Stimulated activated CD4-positive, alpha-beta T cell treated with anti-CD3 and anti-CD28 coated beads, Interleukin-2, amount 100 ng/mL, for 48 hours (primary cell): Measurements from ENCODE around the gene C19orf12.
"Not testable (repeated sequence)": the region's sequence is repeated elsewhere in the genome, so short reads cannot be mapped to it uniquely, and the experiment has no call there.

Experiments used
- DNase-seq, 2 donors: peaks; one replicate each; pipeline ENCODE4 v3.0.0-alpha.2; 2020

C19orf12 gene

DNA sequence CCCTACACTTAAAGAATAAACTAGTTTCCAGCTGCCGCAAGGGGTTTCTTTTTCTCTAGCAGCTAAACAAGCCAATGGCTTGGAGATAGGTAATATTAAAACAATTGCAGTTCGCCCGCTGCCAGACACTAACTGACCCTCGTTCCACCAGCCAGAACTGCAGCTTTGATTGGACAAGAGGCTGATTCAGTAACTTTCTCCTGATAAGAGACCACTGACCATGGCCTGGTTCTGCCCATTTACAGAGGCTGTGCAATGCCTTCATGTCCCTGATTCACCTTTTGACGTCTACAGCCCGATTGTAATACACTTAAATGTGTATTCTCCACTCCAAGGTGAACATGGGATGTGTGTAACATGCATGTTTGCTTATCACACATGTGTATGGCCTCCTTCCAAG, 12.8 kb upstream of the C19orf12 start:
- no peak for DNase-seq

DNA sequence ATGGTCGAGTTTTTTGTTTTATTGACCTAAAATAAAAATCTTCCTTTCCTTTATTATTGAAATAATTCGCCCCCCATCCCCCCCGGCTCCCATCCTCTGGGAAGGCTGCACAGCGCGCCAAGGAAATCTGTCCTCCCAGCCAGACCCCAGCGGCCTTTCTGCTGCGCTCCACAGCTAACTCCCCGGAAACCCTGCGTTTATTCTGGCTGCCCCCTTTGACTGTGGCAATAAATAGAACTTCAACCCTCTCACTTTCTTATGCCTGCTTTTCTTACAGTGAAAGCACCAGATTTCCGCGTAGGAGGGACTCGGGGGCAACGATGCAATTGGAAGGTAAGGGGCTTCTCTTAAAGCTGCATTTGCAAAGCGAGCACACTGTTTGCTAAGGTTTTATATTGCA, 9.7 kb upstream of the C19orf12 start:
- DNase-seq = no peak

DNA sequence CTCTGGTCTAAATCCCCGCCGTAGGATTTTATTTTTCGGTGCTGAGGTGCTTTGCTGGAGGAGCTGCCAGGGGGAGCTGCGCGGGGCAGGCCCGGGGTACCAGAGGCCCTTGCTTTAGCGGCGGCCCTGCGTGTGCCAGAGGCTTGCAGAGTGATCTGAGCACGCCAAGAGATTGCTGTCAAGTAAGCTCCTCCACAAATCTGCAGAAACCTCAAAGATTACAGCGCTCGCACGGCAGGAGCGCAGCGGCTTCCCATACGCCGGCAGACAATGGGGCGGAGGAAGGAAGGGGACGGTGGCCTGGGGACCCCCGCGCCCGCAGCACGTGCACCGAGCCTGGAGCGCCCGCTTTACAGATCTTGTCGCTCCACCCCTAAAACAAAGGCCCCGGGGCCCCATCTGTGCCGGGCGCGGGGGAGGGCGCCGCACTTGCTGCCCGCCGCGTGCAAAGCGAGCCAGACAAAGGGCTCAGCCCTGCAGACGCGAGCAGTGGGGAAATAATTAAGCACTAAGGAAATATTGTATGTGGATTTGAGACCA, 9.1 kb upstream of the C19orf12 start:
- no peak for DNase-seq

DNA sequence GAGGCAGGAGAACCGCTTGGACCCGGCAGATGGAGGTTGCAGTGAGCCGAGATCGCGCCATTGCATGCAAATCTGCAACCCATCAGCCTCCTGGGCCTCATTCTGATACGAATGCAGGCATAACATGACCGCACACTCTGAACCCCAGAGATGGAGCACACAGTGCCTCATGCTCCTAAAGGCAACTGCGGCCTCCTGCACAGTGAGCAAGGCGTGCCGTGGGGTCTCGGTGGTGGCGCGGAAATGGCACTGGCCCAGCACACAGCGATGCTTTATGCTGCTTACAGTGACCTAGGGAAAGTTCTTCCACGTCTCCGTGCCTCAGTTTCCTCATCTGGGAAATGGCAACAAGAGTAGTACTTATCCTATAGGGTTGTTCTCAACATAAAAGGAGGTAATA, 2.0 kb upstream of the C19orf12 start:
- DNase-seq = no peak

GRCh38 chr19:29715701-29716581, 880 bp upstream of the C19orf12 start:
- DNase-seq = no peak

DNA sequence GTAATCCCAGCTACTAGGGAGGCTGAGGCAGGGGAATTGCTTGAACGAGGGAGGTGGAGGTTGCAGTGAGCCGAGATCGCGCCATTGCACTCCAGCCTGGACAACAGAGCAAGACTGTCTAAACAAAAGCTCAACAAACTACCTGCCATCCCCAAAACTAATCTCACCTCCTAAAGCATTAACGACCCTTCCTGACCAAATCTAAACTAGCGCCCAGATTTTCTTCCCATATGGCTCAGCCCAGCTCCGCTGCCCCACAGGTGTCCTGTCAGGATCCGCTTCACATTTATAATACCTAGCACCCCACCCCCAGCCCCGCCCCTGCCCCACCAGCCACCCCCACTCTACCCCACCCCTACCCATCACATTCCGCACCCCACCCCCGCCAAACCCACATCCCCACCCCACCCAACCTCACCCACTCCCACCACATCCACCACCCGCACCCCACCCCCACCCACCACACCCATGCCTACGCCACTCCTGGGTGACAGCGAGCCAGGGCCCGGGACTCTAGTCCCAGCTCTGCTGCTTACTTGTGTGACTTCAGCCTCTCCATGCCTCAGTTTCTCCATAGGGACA, 599 bp downstream of the C19orf12 start:
- DNase-seq = no peak

DNA sequence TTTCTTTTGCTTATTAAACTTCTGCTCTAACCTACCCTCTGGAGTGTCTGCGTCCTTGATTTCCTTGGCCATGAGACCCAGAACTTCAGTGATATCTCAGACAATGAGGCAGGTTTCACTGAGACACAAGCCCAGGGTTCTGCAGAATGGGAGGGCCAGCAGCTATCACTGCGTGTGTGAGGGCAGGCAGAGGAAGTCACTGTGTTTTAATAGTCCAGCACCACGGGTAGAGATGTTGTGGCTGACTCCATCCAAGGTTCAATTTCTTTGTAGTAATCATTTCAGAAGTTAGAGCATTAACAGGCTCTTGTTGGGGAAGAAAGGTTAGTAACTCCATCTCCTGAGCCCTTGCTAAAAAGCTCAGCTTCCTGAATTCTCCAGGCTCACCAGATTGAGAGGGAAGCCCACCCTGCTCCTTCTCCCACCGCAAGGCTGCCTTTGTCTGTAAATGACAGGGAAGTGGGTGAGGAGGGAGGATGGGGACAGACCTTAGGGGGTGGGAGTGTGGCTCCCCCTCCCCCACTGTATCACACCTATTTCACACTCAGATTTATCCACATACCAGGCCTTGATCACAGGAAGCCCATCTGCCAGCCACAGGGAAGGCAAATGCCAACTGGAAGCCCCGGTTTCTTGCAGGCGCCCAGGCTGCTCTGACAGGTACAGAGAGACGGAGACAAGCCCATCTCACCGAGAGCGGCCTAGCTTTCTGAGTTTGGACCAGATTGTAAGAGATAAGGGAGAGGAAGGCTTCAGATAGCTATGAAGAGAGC, 2.1 kb downstream of the C19orf12 start:
- DNase-seq = no peak

GRCh38 chr19:29711584-29712132, 3.4 kb downstream of the C19orf12 start:
- DNase-seq = no peak

GRCh38 chr19:29709440-29709798, 5.6 kb downstream of the C19orf12 start:
- DNase-seq = not testable (repeated sequence)

GRCh38 chr19:29708554-29709439, 6.3 kb downstream of the C19orf12 start:
- DNase-seq = no peak

- DNase-seq = no peak
Measured at GRCh38 chr19:29706635-29707034, 8.4 kb downstream of the C19orf12 start.

GRCh38 chr19:29705706-29706105, 9.4 kb downstream of the C19orf12 start:
- DNase-seq = no peak

DNA sequence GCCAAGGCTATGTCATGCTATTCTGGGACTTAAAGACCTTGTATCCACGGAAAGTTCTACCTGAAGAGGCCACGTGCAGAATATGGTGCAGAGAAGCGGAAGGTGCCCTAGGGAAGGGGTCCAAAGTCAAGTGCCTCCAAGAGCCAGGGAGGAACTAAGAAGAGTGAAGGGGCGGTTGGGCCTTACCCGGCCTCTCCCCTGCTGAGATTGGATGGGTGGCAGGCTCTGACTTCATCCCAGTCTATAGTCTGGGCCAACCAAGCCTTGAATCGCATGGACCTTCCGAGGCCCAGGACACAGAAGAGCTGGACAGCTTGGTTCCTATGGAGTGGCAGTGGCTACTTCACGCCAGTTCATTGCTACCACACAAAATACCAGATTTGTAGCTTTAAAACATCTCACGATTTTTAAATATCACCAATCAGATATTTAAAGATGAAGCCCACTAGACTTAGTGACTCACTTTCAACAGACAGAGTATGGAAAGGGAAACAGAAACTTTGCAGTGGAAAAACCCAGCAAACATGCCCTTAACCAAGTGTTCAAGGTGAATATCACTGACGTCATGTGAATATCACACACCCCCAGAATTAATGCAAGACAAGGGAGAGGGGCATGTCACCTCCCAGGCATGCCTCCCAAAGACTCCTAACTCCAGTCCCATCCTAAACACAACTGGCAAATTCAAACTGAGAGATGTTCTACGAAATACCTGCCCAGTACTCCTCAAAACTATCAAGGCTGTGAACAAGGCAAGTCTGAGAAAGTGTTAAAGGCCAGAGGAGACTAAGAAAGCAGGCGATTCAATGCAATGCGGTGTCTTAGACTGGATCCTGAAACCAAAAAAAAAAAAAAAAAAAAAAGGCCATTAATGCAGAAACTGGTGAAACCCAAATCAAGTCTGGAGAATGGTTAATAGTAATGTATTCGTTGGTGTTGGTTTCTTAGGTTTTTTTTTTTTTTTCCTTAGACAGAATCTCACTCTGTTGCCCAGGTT, 10.2 kb downstream of the C19orf12 start:
- no peak for DNase-seq

DNA sequence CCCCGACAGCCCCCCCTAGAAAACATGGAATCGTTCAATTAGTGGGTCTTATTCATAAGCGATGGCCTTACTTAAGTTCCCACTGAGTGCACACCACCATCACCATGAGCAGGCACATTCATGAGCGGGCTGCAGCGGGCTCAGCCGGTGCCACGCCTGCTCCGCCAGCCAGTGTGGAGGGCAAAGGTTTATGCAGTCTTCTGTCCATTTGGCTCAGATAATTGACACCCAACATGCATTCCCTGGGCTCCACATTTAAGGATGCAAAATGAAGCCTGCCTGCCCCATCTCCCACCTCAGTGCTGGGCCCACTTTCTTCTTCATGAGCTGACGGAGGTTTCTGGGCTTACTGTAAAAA, 12.1 kb downstream of the C19orf12 start:
- DNase-seq = no peak

DNA sequence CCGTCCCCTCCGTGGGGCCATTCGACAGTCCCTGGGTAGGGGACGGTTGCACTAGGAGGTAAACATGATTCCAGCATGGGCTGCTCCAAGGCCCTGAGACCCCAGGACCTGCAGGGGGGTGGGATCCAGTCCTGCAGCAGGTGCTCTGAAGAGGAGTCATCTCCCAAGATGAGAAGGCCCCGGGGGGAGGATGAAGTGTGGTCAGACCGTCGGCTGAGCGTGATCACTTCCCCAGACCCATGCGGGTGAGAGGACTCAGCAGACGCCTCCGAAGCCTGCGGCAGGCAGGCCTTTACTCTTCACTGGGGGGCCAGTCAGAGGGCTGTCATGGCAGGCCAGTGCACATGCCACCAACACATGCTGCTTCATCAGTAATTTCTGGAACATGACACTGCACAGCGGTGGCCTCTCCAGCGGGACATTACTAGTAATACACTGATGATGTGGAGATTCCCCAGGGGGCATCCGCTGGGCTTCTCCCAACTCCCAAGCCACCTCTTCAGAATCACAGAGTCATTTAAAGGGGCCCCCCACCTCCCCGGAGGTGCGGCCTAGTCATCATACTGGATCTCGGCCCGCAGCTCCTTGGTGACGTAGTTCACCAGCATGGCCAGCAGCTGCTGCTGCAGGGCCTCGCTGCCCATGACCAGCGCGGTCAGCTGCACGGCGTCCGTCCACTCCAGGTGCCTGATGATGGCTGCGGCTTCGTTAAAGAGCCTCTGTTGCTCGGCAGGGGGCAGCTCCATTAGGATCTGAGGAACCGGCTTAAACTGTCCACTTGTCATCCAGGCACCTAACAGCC, 12.7 kb downstream of the C19orf12 start:
- DNase-seq = no peak

DNA sequence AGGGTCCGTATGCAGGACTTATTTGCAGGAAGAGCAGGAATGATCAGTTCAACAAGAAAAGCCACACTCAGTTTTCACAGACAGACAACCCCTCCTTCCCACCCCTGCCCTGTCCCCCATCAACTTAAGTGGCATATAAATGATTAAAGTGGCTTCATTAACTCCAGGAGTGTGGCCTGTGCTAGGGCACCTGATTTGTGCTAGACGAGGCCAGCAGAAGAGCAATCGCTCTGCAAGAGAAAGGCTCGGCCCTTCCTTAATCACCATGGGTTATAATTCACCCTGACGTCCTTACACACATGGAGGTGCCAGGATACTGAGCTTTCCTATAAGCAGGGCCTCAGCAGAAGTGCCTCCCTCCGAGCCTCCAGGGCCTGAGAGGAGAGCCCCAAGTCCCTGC, 14.6 kb downstream of the C19orf12 start:
- no peak for DNase-seq

- no peak for DNase-seq
Measured at GRCh38 chr19:29699861-29700260, 15.2 kb downstream of the C19orf12 start.

- no peak for DNase-seq
Measured at GRCh38 chr19:29697523-29698261, 17.4 kb downstream of the C19orf12 start.

- no peak for DNase-seq
Measured at GRCh38 chr19:29696565-29696846, 18.6 kb downstream of the C19orf12 start.
